Inflammatory macrophage treated with lipopolysaccharide for 1 hour (primary cell): ENCODE measurements around the gene SUSD6.

Experiments
- DNase-seq, 2 donors: peaks; one replicate each; pipeline ENCODE4 v3.0.0-alpha.2; 2020 to 2022

The SUSD6 gene

DNA sequence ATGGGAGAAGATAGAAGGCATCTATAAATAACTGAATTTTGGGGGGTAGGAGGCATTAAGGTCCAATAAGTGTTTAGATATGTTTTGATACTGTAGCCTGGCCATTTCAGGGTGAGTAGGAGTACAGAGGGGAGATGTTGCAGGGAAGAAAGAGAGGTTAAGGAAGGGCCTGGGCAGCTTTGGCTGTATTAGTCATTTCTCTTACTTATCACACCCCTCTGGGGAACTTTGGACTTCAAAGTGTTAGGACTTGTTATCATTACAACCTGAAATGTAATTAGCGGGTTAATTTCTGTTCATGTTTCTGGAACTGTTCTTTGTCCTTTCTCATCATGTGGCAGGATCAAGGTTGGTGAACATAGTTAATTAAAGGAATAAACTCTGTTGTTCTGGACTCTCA is 40.3 kb downstream of the SUSD6 start:
- no peak for DNase-seq

DNA sequence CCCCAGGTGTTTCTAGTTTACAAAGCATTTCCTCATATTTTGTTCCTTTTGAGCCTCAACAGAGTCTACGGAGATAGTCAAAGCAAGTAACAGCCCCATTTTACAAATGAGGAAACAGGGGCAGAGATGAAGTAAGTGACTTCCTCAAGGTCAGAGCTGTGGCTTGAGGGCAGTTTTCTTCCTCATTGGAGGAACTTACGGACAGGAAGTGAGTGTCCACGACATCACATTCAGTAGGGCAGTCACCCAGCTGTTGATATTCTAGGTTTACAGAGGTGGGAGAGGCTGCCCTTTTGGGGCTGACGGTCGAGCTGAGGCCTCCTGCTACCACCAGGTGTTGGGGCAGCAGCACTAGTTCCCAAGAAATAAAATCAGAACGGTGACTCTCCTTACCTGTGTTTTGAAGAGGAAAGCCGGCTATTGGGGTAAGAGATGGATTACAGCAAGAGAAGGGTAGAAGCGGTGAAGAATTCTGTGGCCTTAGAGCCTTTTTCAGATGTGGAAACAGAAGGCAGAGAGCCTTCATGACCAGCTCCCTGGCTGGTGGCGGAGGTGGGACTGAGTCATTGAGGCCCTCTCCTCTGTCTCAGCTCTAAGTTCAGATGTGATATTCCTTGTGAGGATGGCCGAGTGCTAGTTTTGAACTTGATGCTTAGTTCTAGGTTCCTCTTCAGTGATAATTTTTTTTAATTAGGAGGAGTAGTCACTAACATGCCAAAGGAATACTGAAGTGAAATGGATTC is 41.7 kb downstream of the SUSD6 start:
- DNase-seq = peak; percentile 90 to 97

DNA sequence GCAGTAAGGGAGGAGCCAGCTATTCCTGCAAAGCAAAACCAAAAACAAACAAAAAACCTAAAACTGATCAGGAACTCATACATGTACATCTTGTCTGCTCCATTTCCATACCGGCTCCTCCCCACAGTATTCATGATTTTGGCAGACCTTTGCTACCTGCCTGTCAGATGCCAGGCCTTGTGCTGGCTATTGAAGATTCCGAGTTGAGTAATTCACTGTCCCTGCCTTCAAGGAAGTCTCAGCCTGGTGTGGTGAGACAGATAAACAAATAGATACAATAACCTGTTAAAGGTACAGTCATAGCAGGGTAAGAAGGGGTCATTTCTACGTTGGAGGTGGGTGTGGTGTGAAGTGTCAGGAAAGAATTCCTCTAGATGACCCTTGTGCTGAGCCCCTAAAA is 42.7 kb downstream of the SUSD6 start:
- no peak for DNase-seq

DNA sequence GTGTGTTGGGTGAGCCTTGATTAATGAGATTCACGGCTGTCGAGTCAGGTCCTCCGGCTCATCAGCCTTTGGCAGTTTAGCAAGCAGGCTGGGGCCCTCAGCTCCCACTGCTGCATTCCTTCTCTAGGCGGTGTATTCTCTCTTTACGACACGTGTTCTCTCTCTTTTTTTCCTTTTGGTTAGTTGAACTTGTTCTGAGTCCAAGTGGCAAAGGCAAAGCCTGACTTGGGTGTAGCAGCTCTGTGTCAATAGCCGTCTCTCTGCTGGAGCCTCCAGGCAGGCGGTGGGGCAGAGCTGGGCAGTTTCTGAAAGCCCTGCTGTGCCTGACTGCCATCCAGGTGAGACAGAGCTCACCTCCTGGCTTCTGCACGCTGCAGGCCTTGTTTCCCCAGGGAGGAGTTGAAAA is 46.6 kb downstream of the SUSD6 start:
- no peak for DNase-seq

DNA sequence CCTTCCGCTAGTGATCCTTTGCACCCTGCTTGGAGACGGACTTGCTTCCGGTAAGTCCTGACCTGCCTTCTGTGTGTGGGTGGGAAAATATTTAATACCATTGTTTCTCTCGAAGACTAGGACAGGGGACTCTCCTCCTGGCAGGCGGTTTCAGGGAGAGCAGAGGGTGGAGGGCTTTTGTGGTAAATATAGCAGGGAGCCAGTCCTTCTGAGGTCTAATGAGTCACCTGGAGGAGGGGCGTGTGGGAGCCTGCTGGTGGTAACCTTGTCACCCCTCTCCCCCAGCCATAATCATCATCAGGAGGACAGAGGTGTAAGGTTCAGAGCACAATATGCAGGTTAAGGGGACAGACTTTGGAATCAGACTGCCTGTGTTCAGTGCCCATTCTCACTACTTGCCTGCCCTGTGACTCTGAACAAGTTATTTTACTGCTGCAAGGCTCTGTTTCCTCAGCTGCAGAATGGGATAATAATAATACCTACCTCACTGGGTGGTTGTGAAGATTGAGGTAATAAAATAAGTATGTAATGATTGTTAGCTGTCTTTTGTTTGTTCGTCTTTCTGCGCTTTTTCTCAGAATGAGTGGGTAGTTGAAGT is 47.4 kb downstream of the SUSD6 start:
- DNase-seq = no peak

DNA sequence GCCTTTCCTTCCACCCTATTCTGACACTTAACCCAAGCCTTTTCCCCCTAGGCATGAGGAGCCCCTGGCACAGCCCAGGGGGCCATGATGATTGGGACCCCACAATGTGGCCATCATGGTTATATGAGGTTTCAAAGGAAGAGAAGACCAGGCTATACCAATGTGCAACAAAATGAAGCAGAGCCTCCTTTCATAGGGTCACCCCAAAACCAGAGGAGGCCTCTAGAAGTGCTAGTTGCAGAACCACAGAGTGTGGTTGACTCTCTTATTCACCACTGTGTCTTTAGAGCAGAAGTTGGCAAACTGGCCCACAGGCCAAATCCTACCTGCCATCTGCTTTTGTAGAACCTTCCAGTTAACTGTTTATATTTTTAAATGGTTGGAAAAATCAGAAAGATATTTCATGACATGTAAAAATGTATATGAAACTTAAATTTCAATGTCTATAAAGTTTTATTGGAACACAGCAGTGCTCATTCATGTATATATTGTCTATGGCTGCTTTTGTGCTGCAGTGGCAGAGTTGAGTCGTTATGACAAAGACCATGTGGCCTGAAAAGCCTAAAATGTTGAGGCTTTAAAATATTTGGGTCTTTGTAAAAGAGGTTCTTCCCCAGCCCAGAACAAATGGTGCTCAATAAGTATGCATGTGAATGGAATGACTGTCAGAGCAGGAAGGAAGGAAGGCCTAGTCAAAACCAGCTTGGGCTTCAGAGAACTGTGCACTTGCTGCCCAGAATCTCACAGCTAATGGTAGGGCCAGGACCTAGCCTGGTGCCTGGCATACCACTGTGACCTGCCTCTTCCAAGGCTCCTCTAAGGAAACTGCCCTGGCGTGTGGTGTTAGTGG is 49.2 kb downstream of the SUSD6 start:
- no peak for DNase-seq

DNA sequence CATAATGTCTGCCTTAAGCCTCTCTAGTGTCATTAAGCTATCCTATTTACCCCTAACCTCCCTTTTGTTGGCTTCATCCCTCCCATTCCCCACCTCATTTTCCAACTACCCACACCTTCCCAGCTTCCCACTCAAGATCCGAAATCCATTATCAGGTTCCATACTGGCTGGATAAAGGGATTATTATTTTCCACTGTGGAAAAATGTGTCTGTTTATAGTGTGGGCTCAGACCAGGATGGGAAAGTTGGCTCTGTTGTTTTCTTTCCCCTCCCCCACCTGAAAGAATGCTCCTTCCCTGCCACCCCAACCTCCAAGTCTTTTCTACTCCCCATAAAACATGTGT is 49.8 kb downstream of the SUSD6 start:
- no peak for DNase-seq

DNA sequence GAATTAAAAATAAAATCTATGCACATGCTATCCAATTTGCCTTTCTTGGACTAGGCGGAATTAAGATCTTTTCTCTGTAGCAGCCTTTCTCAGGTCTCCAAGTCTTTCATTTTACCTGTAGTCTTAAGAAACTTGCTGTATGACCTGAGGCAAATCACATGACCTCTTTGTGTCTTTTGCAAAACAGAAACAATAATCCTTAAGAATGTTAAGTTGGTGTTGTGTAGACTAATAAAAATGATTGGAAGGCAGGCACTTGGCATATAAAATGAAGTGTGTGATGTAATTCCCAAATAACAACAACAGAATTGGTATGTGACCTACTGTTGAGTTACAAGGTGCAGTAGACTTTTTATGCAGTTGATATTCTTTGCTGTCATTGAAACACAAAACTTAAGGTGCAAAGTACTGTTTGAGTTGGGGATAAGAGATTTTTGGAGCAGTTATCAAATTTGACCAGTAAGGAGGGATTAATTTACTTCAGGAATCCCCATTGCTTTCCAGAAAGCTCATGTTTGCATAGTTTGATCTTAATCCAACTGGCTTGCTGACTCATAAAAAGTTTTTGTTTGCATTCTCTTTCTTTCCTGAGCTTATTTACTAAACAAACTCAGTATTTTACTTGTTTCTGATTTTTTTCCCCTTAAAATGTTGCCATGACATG is 51.4 kb downstream of the SUSD6 start:
- no peak for DNase-seq

DNA sequence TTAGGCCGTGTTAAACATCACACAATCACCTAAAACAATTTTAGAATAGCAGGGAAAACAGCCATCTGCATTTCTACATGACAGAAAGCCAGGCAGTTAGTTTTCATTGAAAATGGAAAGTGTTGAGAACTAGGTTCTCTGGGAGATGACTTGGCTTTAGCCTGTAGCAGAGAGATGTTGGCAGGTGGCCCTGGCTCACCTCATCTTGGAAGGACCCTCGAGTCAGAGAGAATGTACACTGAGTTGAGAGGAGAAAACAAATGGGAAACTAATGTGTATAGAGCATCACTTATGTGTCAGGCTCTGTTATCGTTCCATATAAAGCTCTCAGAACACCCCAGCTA is 51.9 kb downstream of the SUSD6 start:
- no peak for DNase-seq

DNA sequence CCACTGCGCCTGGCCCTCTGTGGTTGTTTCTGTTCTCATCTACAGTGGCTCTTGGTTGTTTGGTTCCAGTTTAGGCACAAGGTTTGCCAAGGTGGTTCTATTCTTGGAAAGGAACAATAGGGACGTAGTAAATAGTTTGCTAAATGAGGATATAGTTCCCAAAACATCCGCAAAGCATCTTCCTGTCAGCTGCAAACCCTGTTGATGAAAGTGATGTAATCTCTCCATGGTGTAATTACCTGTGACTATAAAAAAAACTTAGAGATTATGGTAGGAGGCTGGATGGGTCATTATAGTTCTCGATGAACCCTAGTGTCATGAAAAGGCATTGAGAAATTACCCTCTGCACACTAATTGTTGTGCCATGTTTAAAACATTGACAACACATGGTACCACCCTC is 52.9 kb downstream of the SUSD6 start:
- peak in 1 of 2 donors; percentile 25 for DNase-seq

DNA sequence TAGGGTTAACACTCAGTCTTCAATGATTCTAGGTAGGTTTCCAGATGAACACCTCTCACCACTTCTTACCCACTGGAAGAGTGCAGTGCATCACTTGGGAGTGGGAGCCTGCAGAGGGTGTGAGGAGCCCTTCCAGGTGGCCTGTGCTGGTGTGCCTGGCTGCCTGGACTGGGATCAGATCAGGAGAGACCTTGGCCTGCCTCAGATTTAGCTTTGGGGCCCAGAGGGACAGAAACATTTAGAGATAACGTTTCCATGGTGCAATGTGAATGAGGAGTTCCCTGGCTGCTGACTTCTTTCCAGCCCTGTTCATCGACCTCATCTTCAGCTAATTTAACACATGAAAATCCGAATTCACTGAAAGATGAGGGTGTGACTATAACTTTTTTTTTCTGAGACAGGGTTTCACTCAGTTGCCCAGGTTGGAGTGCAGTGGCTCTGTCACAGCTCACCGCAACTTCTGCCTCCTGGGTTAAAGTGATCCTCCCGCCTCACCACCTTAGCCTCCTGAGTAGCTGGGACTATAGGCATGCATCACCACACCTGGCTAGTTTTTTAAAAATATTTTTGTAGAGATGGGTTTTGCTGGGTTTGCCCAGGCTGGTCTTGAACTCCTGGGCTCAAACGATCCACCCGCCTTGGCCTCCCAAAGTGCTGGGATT is 53.6 kb downstream of the SUSD6 start:
- no peak for DNase-seq

DNA sequence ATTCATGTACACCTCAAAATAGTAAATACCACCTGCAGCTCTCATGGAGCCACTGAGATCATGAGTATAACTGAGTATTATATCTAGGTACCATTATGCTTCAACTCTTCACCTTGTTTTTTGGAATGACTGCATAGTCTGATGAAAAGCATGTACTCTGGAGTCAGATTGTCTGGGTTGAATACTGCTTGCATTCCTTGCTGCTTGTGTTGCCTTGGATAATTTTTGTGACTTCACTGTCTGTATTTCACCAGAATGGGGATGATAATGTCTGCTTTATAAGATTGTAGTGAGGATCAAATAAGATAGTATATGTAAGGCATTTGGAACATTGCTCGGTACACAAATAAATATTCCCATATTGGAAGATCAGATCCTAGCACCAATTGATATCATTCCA is 54.2 kb downstream of the SUSD6 start:
- DNase-seq = no peak

DNA sequence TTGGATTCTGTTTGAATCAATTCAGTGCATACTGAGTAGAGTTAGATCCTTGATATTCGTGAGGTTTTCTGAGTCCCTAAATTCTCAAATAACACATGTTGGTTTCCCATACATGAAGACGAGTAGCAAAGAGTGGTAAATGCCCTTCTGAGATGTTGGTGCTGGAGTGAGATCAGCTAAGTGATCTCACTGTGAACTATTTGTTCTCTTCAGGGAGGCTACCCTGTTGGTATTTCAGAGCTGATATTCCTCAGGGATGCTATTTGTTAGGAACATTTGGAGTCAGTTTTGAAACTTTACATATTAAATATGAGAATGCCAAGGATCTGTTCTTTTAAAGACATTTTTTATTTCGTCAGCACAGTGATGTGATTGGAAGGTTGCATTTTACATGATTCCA is 54.7 kb downstream of the SUSD6 start:
- DNase-seq = no peak

DNA sequence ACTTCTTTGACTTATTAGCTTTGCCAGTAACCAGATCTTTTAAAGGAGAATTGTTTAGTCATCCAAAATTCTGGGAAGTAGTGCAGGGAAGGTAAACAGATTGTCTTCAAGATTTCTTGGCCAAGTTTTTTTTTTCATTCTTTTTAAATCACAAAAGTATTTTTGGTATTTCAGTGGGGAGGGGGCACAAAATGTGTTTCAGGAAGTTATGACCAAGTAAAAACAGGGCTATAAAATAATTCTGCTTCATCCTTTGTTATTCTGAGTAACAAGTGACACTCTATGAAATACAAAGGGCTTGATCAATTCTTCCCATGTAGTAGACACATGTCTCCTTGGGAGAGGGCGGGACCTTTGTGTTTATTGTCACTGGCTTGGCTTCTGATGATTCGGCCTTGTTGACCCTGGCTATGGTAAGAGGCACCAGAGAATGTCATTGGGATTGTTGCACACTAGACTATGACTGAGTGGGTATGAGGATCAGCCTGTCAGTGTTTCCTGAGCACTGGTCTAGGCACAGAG is 55.4 kb downstream of the SUSD6 start:
- DNase-seq = no peak

DNA sequence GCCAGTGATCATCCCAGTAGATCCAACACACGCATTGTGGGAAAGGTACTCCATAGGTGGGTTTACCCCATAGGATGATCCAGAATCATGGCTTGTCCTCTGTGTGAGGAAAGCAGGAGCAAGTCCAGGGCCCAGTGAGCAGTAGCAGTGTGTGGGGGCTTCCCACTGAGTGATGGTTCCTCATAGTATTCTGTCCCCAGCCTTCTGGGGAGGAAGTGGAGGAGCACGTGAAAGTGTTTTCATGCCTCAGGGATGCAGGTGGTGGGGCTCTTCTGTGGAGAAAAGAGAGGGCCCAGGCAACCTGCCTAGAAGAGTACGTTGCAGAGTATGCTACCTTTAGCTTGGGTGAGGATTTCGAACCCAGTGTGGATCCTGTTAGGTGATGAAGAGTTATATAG is 56.5 kb downstream of the SUSD6 start:
- DNase-seq = peak; percentile 51 to 76

DNA sequence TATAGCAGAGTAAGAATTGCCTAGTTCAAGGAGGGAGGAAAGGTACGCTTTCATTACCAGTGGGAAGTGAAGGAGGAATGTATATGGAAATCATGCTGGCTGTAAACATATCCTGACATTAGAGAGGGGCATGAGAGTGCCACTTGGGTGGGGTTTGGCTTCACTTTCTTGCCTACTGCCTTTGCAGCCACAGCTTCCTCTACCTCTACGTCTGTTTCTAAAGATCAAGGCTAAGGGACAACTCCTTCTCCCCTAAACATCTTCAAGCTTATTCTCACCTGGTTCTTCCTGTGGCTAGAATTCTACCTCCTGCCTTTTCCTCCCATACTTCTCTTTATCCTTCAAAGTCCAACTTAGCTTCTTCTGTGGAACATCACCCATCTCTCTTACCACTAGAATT is 58.0 kb downstream of the SUSD6 start:
- no peak for DNase-seq

DNA sequence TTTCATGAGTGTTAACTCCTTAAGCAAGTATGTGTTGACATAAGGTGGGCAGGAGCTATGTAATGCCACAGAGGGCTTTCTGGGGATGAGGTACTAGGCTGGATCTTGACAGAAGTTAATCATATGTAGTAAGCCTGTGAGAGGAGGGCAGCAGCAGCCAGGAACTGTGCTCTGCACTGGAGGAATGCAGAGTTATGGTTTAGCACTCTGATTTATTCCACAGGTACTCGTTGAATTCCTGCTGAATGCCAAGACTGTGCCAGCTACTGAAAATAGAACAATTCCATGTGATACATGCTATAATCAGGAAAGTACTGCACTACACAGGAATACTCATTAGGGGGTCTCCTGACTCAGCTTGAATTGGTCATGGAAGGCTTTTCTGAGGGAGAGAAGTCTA is 58.7 kb downstream of the SUSD6 start:
- no peak for DNase-seq

DNA sequence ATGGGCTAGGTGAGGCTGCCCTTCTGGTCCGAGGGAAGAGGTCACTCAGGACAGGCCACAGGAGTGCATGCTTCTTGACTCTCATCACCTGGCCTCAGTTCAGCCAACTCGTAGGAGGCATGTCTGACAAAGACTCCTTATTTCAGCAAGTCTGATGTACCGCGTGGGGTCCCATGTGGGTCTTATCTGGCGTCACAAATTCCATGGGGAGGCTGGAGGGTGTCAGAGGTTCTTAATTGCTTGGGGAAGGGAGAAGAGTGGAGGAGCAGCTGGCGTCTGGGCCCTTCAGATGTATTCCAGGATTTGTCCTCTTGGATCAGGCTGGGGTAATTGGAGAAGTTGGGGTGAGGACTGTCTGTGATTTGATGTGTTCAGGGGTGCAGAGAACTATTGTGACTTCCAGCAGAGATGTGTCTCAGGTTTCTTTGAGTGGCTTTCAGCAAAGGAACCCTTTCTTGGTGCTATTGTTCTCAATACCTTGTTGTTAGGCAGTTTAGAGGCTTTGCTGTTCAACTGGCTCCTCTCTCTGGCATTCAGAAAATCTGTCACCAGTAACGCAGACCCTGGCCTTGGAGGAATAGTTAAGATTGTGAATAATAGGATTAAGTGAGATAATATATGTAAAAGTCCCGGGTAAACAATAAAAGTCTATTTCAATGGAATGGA is 60.1 kb downstream of the SUSD6 start:
- DNase-seq = no peak

DNA sequence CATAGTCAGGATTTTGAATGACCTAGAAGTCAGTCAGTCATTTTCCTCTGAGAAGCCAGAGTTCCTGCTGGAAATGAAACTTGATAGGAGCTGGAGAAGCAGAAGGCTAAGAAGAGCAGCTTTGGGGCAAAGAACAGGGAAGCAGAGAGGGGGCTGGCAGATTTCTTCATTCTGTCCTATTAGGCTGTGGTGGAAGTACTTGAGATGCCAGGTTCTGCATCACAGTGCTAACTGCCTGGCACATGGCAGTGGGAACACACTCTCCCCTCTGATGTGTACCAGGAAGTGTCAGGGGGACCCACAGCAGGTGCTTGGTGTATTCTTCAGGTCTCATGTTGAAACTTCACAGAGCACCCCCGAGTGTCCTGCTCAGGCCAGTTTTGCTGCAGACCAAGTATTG is 61.0 kb downstream of the SUSD6 start:
- peak; percentile 34 to 41 for DNase-seq

DNA sequence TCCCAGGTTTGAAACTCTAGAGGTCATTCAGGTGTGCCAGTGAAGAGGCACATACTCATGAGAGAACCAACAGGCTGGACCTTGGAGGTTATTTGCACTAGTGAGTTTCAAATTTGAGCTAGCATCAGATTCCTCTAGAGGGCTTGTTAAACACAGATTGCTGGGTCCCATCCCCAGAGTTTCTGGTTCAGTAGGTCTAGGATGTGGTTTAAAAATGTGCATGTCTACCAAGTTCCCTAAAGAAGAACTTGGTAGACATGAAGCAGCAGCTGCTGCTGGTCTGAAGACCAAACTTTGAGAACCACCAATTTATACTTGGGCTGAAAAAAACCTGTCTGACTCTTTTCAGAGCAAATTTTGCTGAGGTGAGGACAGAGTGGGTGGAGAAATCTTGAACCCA is 61.7 kb downstream of the SUSD6 start:
- no peak for DNase-seq

DNA sequence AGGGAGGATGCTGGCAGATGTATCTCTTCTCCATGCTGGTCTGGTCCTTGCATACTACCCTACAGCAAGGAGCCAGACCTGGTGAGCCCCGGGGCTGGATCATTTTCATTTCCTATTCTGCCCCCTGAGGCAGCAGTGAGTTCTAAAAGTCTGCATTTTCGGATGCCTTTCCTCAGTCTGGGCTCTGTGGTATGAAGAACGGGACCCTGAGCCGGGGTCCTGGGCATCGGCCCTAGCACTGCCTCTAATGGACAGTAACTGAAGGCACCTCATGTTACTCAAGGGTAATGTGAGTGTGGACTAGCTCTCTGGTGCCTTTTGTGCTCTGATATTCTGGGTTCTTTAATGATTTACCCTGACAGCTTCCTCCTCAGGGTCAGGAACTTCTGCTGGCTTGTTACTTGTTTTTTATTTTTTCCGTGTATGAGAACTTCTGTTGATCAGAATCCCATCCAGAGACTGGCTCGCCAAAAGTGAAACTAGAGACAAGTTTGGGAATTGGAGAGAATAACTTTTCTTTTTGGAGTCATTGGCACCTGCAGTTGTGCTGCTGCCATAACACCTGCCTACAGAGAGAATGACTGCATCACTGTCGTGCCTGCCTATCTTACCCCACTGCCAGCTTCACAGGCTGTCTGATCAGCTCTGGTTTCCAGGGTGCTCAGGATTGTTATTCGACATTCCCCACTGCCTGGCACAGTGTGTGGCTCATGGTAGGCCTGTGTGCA is 62.3 kb downstream of the SUSD6 start:
- no peak for DNase-seq
